ENCODE measurements around the gene TRIO.

DNA sequence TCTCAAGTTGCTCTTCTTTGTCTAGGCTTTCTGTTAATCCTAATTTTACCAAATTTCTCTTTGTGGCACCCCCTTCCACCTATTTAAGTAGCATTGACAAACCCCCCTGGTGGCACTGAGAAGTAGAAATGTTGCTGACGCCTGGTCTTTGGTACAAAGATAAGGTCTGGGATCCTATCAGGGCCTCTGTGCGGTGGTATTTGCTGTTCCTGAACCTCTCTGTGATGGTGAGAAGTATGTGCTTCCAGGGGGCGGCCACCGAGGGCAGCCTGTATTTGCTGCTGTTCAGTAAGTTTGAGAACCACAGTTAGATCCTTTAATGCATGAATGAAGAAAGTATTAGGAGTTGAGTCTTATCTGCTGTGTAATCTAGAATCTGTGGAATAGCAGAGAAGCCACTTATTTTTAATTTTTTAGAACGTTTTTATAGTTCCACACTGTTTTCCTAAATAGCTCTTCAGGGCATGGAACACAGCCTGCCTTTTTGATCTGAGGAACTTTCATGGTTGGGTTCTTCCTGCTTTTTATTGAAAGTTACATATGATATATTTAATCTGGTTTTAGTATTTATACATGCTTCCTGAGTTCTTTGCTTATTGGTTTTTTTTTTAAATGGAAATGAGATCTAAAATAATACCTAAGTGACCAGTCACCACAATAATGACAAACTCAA lies 124.2 kb downstream of the TRIO start:
- TF ChIP-seq EZH2 (IDR thresholded peaks at IDR 0.05; ENCODE audit: low read length, missing control alignments) = no peak
- TF ChIP-seq, protein P1, sequence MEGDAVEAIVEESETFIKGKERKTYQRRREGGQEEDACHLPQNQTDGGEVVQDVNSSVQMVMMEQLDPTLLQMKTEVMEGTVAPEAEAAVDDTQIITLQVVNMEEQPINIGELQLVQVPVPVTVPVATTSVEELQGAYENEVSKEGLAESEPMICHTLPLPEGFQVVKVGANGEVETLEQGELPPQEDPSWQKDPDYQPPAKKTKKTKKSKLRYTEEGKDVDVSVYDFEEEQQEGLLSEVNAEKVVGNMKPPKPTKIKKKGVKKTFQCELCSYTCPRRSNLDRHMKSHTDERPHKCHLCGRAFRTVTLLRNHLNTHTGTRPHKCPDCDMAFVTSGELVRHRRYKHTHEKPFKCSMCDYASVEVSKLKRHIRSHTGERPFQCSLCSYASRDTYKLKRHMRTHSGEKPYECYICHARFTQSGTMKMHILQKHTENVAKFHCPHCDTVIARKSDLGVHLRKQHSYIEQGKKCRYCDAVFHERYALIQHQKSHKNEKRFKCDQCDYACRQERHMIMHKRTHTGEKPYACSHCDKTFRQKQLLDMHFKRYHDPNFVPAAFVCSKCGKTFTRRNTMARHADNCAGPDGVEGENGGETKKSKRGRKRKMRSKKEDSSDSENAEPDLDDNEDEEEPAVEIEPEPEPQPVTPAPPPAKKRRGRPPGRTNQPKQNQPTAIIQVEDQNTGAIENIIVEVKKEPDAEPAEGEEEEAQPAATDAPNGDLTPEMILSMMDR (conservative IDR thresholded peaks at IDR 0.05 in 1 of 2, IDR thresholded peaks at IDR 0.05 in 1 of 2; ENCODE audit: low read depth in 1 of 2, low read length in 2 of 2) = no peak
